ENCODE data around the gene DRAM2.
"Not testable (repeated sequence)": the region's sequence is repeated elsewhere in the genome, so short reads cannot be mapped to it uniquely, and the experiment has no call there.

The DRAM2 gene

GRCh38 chr1:111142356-111142975 lies 2.6 kb upstream of the DRAM2 start:
- no peak for DNase-seq (ENCODE audit: low read depth)

- no peak for DNase-seq (ENCODE audit: low read depth)
Measured at GRCh38 chr1:111141245-111142220, 1.6 kb upstream of the DRAM2 start.

- DNase-seq (ENCODE audit: low read depth) = no peak
Measured at GRCh38 chr1:111140680-111140967, 731 bp upstream of the DRAM2 start.

GRCh38 chr1:111139324-111139955 lies 453 bp downstream of the DRAM2 start:
- DNase-seq (ENCODE audit: low read depth) = peak; percentile 35

- no peak for DNase-seq (ENCODE audit: low read depth)
Measured at GRCh38 chr1:111133866-111134265, 6.0 kb downstream of the DRAM2 start.

- no peak for DNase-seq (ENCODE audit: low read depth)
Measured at GRCh38 chr1:111131693-111132092, 8.2 kb downstream of the DRAM2 start.

GRCh38 chr1:111129376-111129775 lies 10.5 kb downstream of the DRAM2 start:
- no peak for DNase-seq (ENCODE audit: low read depth)

GRCh38 chr1:111127923-111128643 lies 11.8 kb downstream of the DRAM2 start:
- no peak for DNase-seq (ENCODE audit: low read depth)

GRCh38 chr1:111126354-111126753 lies 13.5 kb downstream of the DRAM2 start:
- DNase-seq (ENCODE audit: low read depth) = no peak

- no peak for DNase-seq (ENCODE audit: low read depth)
Measured at GRCh38 chr1:111116496-111116895, 23.4 kb downstream of the DRAM2 start.

- no peak for DNase-seq (ENCODE audit: low read depth)
Measured at GRCh38 chr1:111110197-111110899, 29.5 kb downstream of the DRAM2 start.

- no peak for DNase-seq (ENCODE audit: low read depth)
Measured at GRCh38 chr1:111104981-111105380, 34.9 kb downstream of the DRAM2 start.

GRCh38 chr1:111101854-111102642 lies 37.8 kb downstream of the DRAM2 start:
- DNase-seq (ENCODE audit: low read depth) = no peak

- no peak for DNase-seq (ENCODE audit: low read depth)
Measured at GRCh38 chr1:111099289-111099688, 40.6 kb downstream of the DRAM2 start.

GRCh38 chr1:111097356-111098099 lies 42.4 kb downstream of the DRAM2 start:
- no peak for DNase-seq (ENCODE audit: low read depth)

- DNase-seq (ENCODE audit: low read depth) = not testable (repeated sequence)
Measured at GRCh38 chr1:111095421-111095820, 44.5 kb downstream of the DRAM2 start.

- DNase-seq (ENCODE audit: low read depth) = no peak
Measured at GRCh38 chr1:111089638-111090037, 50.3 kb downstream of the DRAM2 start.

GRCh38 chr1:111085676-111086075 lies 54.2 kb downstream of the DRAM2 start:
- DNase-seq (ENCODE audit: low read depth) = no peak

- no peak for DNase-seq (ENCODE audit: low read depth)
Measured at GRCh38 chr1:111084999-111085398, 54.9 kb downstream of the DRAM2 start.

Data from activated T-helper 9 cell treated with anti-CD3 and anti-CD28 coated beads, Interleukin-2, amount 50 U/mL, for 16 hours (primary cell).